Measurements from ENCODE around the gene CAPN5.
"Not testable (repeated sequence)": the region's sequence is repeated elsewhere in the genome, so short reads cannot be mapped to it uniquely, and the experiment has no call there.

The CAPN5 gene

DNA sequence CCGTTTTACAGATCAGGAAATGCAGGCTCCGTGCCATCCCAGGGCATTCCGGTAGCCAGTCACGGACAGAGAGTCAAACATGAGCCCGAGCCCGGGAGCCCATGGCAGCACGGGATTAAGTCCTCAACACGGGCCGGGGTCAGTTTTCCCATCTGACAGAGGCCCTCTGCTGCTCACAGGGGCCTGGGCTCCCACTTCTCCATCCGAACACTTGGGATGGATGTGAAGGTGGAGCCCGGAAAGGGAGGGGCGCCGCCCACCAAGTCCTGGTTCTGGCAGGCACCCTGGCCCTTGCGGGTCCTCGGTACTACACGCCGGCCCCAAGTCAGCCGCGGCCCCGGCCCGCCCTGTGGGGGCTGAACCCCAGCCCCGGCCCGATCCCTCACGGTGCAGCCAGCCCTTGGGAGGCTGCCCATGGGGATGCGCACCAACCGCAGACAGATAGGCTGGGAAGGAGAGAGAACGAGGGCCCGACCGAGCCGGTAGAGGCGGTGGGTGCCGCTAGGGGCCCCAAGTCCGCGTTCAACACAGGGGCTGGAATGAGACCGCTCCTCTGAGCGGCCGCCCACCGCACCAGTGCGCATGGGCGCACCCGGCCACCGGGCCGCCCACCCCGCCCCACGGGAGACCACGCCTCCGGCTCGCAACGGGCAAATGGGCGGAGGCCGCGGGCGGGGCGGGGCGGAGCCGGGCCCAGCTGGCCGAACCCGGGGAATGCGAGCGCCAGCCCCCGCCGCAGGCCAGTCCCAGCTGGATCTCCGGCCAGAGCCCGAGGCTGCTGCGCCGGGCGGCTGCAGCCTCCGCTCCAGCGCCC is at the start of gene CAPN5:
CAPN5 (plus strand) TSS at position 743 of the 814 bp plus-strand sequence. CDS start 17,916 bp downstream, outside the sequence.
- DNase-seq (ENCODE audit: low spot score) = peak; percentile 87

DNA sequence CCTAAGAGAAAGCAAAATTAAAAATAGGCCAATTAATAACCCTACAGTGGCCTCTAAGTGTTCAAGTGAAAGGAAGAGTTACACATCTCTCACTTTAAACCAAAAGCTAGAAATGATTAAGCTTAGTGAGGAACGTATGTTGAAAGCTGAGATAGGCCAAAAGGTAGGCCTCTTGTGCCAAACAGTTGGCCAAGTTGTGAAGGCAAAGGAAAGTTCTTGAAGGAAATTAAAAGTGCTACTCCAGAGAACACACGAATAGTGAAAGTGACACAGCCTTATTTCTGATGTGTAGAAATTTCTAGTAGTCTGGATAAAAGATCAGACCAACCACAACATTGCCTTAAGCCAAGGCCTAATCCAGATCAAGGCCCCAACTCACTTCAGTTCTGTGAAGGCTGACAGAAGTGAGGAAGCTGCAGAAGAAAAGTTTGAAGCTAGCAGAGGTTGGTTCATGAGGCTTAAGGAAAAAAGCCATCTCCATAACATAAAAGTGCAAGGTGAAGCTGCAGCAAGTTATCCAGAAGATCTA is 48.3 kb upstream of the CAPN5 start:
- DNase-seq (ENCODE audit: low spot score) = not testable (repeated sequence)

GRCh38 chr11:77019976-77020595 is 46.7 kb upstream of the CAPN5 start:
- DNase-seq (ENCODE audit: low spot score) = no peak

GRCh38 chr11:77020734-77021133 is 46.0 kb upstream of the CAPN5 start:
- DNase-seq (ENCODE audit: low spot score) = no peak

DNA sequence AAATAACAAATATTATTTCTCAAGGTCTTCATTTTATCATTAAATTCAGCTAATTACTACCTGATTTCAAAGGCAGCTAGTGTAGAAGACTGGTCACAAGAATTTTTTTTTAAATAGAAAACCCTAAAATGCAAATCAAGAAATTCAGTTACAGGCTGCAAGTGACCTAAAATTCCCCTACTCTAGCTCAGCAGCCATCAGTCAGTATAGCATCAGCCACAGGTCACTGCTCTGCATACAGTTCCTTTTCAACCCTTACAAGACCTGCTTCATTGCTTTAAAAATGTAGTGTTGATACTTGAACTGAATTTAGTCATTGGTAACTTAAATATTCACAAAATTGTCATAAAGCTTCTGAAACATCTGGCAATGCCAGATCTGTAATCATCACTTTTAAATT is 42.0 kb upstream of the CAPN5 start:
- DNase-seq (ENCODE audit: low spot score) = no peak

- no peak for DNase-seq (ENCODE audit: low spot score)
Observed at GRCh38 chr11:77026221-77026620, 40.5 kb upstream of the CAPN5 start.

- no peak for DNase-seq (ENCODE audit: low spot score)
Observed at GRCh38 chr11:77026743-77027142, 40.0 kb upstream of the CAPN5 start.

DNA sequence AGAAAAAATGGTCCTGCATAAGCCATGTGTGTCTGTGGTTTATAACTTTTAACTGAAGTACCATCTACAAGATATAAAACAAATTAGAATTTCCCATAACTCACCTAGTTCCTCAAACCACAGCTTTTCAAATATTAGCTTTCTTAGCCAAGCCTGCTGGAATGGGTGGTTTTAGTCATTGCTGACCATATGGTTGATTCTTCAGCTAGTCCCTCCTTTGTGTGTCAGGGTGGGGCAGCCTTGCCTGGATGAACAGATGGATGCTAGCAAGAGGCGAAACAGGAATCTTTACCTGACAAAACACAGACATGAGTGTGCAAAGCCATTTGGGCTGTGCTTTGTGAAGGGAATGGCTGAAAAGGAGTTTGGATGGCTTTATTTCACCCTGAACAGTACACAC is 39.5 kb upstream of the CAPN5 start:
- peak; percentile 93 for DNase-seq (ENCODE audit: low spot score)

DNA sequence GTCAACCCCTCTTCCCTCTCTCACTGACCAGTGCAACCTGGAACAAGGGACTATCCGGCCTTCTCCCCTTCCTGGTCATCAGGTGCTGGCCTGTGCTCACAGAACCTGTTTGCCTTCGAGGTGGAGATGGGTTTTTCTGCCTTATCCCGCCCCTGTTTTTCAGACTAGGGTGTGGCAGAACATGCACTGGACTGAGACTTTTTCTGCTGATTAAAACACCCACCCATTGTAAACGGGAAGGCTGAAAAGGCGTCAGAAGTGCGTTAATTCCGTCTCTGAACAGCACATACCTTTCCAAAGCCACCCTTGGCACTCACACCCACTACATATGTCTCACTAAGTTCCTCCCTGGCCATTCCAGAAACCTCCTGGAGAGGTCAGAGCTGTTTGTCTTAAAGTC is 36.9 kb upstream of the CAPN5 start:
- no peak for DNase-seq (ENCODE audit: low spot score)

GRCh38 chr11:77030834-77031414 is 35.8 kb upstream of the CAPN5 start:
- no peak for DNase-seq (ENCODE audit: low spot score)

DNA sequence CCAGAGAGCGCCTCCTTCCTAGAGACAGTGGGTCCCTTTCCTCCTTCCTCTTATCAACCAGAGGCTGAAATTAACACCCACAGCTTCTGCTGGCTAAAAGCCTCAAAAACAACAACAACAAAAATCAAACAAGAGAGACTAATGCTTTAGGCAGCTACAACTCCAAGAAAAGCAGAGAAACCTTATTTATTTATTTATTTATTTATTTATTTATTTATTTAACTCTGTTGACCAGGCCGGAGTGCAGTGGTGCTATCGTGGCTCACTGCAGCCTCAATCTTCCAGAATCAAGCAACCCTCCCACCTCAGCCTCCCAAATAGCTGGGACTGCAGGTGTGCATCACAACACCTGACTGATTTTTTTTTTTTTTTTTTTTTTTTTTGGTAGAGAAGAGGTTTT is 35.2 kb upstream of the CAPN5 start:
- no peak for DNase-seq (ENCODE audit: low spot score)

DNA sequence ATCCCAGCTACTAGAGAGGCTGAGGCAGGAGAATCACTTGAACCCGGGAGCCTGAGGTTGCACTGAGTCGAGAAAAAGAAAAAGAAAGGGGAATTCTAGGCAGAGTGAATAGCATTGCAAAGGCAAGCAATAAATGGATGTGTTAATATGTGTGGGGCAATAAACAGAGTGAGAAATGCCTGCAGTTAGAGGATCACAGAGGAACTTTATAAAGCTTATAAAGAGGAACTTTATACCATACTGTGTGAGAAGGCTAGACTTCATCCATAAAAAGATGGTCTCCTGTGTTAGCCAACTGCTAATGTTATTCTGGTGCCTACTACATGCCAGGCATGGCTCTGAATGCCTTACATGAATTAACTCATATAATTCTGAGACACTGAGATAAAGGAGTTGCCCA is 31.7 kb upstream of the CAPN5 start:
- no peak for DNase-seq (ENCODE audit: low spot score)

GRCh38 chr11:77035580-77035979 is 31.2 kb upstream of the CAPN5 start:
- DNase-seq (ENCODE audit: low spot score) = no peak

DNA sequence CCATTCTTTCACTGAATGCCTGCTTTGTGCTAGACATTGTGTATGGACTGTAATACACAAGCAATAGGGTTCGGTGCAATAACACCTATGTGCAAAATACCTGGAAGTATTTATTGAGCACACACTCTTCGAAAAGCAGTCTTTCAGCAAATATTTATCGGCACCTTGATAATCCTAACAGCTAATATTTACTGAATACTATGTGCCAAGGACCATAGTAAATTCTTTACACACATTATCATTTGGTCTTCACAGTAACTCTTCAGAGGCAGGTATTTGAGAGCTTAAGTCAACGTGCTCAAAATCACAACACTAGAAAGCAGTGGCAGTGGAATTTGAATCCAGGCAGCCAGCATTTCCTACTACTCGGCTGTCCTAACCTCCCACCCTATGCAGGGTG is 30.4 kb upstream of the CAPN5 start:
- no peak for DNase-seq (ENCODE audit: low spot score)

DNA sequence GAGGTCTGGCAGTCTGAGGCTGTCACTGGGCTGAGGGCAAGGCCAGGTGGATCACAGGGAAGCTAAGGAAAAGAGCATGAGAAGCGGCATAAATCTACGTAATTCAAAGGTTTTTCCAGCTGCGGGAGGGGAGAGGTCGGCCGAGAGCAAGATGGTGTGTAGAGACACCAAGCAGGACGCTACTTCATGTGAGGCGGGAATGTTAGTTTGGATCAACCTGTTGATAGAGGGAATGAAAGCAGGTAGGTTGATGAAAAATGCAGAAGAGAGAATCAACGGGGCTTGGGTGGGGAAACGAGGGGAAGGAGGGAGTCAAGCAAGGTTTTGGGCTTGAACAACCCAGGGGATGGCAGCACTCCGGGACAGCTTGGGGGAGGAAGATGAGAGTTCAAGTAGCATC is 29.7 kb upstream of the CAPN5 start:
- no peak for DNase-seq (ENCODE audit: low spot score)

DNA sequence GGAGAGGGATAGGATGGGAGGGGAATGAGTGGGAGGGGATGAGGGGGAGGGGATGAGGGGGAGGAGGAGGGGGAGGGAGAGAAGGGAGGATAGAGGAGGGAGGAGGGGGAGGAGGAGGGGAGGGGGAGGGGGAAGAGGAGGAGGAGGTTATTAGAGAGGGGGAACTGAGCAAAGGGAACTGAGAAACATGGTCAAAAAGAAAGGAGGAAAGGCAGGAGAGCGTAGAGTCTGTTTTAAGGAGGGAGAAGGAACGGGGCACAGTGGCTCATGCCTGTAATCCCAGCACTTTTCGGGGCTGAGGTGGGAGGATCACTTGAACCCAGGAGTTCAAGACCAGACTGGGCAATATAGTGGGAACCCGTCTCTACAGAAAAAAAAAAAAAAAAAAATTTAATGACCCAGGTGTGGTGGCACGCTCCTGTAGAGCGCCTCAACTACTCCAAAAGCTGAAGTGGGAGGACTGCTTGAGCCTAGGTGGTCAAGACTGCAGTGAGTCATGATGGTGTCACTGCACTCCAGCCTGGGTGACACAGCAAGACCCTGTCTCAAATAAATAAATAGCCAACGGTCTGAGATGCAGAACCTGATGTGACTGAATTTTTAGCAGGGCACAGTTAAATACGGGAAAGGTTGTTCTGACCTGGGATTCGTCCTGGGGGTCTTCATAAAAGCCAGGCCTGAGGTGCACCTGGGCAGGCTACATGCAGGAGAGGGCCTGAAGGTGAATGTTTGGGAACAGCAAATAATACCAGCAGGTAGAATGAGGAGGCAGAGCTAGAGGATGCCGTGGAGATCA is 28.5 kb upstream of the CAPN5 start:
- DNase-seq (ENCODE audit: low spot score) = no peak

- no peak for DNase-seq (ENCODE audit: low spot score)
Observed at GRCh38 chr11:77038825-77039326, 27.9 kb upstream of the CAPN5 start.

DNA sequence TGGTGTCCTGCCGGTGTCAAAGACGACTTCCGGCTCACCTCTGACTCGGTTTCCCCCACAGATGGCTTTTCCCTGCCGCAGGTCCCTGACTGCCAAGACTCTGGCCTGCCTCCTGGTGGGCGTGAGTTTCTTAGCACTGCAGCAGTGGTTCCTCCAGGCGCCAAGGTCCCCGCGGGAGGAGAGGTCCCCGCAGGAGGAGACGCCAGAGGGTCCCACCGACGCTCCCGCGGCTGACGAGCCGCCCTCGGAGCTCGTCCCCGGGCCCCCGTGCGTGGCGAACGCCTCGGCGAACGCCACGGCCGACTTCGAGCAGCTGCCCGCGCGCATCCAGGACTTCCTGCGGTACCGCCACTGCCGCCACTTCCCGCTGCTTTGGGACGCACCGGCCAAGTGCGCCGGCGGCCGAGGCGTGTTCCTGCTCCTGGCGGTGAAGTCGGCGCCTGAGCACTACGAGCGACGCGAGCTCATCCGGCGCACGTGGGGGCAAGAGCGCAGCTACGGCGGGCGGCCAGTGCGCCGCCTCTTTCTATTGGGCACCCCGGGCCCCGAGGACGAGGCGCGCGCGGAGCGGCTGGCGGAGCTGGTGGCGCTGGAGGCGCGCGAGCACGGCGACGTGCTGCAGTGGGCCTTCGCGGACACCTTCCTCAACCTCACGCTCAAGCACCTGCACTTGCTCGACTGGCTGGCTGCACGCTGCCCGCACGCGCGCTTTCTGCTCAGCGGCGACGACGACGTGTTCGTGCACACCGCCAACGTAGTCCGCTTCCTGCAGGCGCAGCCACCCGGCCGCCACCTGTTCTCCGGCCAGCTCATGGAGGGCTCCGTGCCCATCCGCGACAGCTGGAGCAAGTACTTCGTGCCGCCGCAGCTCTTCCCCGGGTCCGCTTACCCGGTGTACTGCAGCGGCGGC is 27.0 kb upstream of the CAPN5 start:
- DNase-seq (ENCODE audit: low spot score) = no peak

- no peak for DNase-seq (ENCODE audit: low spot score)
Observed at GRCh38 chr11:77040401-77040777, 26.4 kb upstream of the CAPN5 start.

DNA sequence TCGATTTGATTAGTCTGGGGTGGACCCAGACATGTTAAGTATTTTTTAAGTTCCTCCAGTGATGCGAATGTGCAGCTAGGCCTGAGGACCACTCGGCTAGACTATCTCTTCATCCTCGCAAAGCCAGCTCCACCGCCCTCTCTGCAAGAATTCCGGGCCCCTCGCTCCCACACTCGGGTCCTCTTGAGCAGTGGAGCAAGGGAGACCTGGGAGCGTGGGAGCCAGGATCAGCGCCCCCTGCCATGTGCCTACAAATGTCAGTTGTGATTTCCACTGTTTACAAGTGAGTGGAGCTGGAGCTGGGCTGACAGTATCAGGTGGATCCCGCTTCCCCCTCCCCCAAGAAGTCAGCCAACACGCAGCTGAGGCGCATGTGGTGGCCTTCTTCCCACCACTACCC is 25.9 kb upstream of the CAPN5 start:
- no peak for DNase-seq (ENCODE audit: low spot score)

DNA sequence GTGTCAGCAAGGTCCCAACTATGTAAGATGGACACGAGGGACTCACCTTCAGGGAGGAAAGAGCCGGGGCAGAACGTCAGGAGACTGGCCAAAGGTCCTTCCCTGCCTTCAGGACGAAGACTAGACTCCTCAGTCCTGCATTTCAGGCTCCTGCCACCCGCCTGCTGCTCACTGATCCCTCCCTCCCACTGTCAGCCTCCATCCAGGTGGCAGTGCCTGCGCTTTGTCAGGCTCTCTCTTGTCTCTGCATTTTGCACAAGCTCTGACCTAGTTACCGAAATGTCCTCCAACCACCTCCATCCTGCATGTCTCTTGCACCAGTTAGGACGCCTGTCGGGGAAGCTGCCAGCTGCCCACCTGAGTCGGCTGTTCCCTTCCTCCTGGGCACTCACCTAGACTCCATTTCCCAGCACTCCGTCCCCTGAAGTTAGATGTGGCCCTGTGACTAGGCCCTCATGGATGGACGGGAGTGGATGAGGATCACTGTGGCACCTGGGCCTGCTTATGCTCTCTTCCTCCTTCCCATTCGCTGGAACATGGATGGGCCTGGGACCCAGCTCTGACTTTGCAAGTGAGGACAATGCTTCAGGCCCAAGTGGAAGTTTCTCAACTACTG is 24.6 kb upstream of the CAPN5 start:
- DNase-seq (ENCODE audit: low spot score) = peak; percentile 38

Measured in cerebellar cortex (tissue), 1 donor.